ENCODE results near the gene FEM1A.
"Not testable (repeated sequence)": the region's sequence is repeated elsewhere in the genome, so short reads cannot be mapped to it uniquely, and the experiment has no call there.

Gene FEM1A, protein sequence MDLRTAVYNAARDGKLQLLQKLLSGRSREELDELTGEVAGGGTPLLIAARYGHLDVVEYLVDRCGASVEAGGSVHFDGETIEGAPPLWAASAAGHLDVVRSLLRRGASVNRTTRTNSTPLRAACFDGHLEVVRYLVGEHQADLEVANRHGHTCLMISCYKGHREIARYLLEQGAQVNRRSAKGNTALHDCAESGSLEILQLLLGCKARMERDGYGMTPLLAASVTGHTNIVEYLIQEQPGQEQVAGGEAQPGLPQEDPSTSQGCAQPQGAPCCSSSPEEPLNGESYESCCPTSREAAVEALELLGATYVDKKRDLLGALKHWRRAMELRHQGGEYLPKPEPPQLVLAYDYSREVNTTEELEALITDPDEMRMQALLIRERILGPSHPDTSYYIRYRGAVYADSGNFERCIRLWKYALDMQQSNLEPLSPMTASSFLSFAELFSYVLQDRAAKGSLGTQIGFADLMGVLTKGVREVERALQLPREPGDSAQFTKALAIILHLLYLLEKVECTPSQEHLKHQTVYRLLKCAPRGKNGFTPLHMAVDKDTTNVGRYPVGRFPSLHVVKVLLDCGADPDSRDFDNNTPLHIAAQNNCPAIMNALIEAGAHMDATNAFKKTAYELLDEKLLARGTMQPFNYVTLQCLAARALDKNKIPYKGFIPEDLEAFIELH

DNA sequence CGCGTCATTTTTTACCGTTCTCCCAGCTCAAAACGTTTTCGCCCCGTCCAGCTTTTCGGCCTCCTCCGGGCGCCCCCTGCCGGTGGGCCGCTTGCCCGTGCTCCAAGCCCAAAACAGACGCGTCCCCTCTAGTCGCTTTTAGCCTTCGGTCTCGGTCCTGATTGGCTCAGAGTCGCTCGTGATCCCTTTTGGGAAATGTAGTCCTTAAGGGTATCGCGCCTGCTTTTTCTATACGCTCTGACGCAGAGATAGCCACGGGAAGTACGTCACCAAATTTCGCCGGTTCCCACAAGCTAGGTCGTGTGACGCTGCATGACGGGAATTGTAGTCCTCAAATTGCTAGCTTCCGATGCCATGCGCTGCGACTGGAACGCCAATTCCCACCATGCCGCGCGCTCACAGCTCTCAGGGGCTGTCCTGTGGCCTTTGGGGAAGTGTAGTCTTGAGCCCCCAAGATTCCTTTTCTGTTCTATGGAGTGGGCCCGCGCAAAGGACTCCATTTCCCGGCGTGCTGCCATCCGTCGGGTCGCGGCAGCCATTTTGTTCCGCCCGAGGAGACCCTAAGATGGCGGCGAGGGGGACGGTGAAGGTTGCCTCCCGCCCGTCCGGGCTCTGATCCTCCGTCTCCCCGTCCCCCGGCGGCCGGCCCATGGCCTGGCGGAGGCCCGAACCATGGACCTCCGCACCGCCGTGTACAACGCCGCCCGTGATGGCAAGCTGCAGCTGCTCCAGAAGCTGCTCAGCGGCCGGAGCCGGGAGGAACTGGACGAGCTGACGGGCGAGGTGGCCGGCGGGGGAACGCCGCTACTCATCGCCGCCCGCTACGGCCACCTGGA, at the start of gene FEM1A:
Gene FEM1A, plus strand, starts transcription at position 552 of the 836 bp plus-strand sequence. Its CDS starts 121 bp downstream, at position 673.
- peak; percentile 100 for DNase-seq (ENCODE audit: low read depth, low spot score)

DNA sequence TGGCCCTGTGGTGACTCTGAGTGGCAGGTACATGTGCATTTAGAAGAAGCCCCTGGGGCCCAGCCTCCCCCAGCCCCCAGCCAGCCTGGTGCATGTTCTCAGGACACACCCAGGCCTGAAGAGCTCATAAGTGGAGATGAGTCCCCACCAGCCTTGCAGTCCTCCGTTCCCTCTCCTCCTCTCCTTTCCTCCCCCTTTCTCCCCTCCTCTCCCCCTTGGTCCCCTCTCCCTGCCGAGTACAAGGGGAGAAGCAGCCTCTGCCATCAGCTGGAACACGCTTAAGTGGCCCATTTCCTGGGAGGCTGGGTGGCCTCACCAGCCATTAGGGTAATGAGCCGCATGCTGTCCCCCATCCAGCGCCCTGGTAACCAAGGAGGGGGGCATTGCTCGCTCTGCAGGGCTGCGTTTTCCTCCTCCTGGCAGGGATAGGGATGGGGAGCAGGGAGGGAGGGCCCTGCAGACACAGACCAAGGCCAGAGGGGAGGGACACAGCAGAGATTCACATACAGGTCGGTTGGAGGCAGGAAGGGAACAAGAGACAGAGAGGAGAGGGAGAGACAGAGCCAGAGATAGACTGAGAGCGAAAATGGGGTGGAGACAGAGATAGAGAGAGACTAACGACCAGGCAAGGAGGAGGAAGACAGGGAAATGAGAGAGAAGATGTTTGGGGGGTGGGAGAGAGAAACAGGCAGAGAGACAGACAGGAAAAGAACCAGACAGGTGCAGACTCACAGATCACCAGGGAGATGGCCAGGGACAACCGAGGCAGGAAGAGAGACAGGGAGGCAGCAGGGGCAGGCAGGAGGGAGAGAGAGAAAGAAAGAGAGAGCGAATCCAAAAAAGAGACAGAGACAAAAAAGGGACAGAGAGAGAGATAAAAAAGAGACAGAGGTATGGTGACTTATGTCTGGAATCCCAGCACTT, 48.5 kb upstream of the FEM1A start:
- DNase-seq (ENCODE audit: low read depth, low spot score), result no peak

DNA sequence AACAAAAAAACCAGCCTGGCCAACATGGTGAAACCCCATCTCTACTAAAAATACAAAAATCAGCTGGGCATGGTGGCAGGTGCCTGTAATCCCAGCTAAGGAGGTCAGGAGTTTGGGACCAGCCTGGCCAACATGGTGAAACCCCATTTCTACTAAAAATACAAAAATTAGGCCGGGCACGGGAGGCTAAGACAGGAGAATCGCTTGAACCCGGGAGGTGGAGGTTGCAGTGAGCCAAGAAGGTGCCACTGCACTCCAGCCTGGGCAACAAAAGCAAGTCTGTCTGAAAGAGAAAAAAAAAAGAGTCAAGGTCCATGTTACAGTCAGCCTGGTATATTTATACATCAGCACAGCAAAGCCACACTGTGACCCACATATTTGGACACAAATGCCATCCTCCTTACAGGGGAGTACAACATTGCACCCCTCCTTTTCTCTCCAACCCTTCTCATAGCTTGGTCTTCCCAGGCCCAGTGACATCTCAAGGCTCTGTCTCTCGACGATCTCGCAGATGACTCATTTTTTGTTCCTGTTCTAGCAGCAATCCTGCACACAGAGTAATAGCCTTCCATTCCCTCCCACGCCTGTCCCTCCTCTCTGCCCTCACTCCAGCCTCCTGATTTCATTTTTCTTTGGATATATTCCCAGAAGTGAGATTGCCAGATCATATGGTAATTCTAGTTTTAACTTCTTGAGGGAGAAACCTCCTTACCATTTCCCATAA, 46.9 kb upstream of the FEM1A start:
- no peak for DNase-seq (ENCODE audit: low read depth, low spot score)

DNA sequence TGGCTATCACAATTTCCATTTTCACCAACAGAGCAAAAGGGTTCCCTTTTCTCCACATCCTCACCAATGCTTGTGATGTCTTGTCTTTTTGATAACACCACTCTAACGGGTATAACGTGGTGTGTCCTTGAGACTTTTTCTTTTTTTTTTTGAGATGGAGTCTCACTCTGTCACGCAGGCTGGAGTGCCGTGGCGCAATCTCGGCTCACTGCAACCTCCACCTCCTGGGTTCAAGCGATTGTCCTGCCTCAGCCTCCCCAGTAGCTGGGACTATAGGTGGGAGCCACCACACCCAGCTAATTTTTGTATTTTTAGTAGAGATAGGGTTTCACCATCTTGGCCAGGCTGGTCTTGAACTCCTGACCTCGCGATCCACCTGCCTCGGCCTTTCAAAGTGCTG, 46.4 kb upstream of the FEM1A start:
- DNase-seq (ENCODE audit: low read depth, low spot score), result not testable (repeated sequence)

DNA sequence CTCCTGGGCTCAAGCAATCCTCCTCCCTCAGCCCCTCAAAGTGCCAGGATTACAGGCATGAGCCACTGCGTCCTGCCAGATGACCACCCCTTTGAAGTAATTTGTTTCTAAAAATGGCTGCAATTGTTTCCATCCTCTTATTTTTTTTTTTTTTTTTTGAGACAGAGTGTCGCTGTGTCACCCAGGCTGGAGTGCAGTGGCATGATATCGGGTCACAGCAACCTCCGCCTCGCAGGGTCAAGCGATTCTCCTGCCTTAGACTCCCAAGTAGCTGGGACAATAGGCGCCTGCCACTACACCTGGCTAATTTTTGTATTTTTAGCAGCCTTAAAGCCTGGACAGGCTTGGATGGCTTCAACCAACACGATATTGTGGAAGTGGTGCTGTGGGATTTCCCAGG, 45.5 kb upstream of the FEM1A start:
- no peak for DNase-seq (ENCODE audit: low read depth, low spot score)

DNA sequence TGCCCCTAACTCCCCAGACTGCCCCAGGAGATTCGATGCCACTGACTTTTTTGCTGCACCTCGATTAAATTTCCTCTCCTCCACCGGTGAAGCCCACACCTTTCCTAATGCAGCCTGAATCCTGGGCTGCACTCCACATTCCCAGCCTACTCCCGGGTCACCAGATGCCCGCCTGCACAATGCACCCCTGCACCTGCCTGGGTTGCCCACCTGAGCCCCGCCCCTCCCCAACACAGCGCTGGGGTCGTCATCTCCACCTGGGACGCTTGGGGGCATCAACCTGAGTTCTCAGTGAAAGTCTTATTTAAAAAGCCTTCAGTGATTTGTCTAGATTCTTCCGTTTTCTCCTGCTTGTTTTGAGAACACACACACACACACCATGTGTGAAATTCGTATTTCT, 43.3 kb upstream of the FEM1A start:
- no peak for DNase-seq (ENCODE audit: low read depth, low spot score)

DNA sequence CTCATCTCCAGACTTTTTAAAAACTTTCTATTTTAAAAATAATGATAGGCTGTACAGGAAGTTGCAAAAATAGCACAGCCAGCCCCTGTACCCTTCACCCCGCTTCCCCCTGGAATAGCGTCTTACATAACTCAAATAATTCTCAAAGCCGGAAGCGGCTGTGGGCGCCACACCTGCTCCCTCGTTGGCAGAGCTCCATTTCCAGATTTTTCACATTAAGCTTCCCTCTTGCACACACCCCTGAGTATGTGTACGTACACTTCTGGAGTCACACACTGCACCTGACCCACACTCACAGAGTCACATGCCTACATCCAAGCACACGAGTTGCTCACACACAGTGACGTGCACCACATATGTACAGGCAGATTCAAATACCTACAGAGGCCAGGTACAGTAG, 42.9 kb upstream of the FEM1A start:
- no peak for DNase-seq (ENCODE audit: low read depth, low spot score)

DNA sequence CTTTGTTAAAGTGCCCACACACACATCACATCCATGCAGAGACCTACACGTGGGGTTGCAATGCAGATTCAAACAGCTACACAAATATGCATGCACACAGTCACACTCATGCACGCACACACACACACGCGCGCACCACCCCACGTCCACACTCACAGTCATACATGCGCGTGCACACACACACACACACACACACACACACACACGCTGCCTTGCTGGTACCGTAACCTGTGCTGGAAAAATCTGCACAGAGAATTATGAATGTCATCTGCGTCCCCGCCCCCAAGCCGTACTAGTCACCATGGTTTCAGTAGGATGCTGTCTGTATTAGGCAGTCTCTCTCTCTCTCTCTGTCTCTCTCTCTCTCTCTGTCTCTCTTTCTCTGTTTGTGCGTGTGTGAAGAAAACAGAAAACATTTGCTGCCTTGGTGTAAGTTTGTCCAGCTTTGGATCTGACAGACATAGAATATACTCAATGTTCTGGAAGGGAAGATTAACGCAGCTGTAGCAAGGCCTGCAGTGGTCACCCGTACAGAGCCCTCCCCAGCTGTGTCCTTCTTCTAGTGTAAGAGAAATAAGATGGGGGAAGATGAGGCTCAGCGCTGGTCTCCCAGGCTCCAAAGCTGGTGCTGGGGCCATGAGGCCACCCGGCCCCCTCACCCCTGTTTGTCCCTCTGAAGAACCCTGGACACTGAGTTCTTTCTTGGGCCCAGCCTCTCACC, 41.5 kb upstream of the FEM1A start:
- DNase-seq (ENCODE audit: low read depth, low spot score), result no peak

DNA sequence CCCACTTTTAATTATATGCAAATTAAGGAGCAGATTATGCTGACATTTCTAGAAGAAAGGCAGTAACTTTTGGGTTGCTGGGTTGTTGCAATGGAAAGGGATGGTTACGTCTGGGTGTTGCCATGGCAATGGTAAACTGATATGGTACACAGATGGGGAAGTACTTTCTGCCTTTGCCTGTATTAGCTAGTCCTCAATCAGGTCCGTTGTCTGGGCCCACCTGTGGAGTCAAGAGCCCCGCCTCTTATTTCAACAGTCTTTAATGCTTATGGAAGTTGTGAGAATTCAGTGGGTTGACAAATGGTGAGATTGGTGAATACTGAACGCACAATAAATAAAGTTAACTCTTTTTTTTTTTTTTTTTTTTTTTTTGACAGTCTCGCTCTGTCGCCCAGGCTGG, 37.3 kb upstream of the FEM1A start:
- no peak for DNase-seq (ENCODE audit: low read depth, low spot score)

DNA sequence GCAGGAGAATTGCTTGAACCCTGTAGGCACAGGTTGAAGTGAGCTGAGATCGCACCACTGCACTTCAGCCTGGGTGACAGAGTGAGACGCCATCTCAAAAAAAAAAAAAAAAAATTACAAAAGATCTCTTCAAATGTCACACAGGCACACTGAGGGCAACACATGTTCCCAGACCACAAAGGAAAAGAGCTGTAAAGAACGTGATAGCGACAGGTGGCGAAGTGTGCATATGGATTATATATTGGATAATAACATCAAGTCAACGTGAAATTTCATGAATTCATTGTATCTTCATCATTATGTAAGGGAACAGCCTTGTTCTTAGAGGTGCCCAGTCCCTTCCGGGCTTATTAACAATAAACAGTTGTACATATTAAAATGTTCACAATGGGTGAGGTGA, 36.1 kb upstream of the FEM1A start:
- no peak for DNase-seq (ENCODE audit: low read depth, low spot score)

DNA sequence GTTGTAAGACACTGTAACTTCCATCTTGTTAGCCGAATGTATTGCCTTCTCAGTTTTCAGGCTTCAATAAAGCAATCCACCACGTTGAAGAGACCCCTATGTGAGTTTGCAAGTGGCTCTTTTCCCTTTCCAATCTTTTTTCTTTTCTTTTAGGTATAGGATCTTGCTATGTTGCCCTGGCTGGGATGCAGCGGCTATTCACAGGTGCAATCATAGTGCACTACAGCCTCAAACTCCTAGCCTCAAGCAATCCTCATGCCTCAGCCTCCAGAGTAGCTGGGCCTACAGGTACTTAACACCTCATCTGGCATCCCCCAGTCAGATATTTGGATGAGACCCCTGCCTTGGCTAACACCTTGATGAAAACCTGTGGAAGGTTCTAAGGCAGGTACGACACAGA, 33.5 kb upstream of the FEM1A start:
- DNase-seq (ENCODE audit: low read depth, low spot score), result no peak

DNA sequence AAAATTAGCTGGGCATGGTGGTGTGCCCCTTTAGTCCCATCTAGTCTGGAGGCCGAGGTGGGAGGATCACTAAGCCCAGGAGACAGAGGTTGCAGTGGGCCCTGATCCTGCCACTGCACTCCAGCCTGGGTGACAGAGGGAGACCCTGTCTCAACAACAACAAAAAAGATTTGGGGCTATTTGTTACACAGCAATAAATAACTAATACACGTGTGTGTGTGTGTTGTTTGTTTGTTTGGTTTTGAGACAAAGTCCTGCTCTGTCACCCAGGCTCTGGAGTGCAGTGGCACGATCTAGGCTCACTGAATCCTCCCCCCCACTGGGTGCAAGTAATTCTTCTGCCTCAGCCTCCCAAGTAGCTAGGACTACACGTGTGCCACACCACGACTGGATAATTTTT, 32.9 kb upstream of the FEM1A start:
- no peak for DNase-seq (ENCODE audit: low read depth, low spot score)

DNA sequence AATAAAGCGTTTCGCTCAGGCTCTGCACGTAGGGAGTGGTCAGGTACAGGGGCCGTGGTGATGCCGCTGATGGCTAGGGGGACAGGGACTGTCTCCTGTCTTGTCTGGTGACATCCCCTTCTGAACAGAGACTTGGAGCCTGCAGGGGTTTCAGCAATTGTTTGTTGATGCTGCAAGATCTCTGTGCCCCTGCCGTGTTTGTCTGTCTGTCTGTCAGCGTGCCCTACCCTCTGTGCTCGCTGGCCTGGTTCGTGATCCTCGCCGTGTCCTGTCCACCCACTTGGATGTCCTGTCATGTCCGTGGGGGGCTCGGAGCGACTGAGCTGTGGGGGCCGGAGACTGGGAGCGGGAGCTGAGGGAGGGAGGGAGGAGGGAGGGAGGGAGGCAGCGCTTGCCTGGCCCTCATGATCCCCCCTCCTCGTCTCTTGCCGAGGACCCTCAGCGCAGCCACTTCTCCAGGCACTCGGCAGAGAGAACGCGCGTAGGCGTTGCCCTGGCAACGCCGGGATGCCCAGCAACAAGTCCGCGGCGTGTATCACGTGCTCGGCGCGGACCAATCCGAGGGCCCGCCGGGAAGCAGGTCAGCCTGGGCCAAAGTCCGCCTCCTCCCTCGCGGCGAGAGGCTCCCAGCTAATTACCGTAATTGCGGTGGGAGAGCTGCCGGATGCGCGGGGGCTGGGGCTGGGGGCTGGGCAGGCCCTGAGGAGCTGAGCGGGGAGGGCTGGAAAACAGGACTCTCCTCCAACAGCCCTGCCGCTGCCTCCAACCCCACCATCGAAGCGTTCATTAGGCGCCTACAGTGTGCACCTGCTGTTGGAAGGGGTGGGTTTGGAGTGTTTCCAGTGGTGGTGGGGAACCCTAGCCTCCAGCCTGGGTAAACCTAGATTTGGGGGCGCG, 31.9 kb upstream of the FEM1A start:
- no peak for DNase-seq (ENCODE audit: low read depth, low spot score)

DNA sequence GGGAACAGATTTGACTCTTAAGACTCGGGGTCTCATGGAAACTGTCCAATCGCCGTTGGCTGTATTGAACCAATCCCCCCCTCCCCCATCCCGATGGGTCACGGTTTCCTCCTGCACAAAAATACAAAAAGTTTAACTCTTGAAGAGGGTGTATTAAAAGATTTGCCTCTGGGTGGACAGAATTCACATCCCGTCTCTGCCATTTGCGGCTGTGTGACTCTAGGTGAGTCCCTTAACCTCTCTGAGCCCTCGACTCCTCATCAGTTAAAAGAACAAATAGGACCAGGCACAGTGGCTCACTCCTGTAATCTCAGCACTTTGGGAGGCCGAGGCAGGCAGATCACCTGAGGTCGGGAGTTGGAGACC, 31.3 kb upstream of the FEM1A start:
- DNase-seq (ENCODE audit: low read depth, low spot score), result no peak

DNA sequence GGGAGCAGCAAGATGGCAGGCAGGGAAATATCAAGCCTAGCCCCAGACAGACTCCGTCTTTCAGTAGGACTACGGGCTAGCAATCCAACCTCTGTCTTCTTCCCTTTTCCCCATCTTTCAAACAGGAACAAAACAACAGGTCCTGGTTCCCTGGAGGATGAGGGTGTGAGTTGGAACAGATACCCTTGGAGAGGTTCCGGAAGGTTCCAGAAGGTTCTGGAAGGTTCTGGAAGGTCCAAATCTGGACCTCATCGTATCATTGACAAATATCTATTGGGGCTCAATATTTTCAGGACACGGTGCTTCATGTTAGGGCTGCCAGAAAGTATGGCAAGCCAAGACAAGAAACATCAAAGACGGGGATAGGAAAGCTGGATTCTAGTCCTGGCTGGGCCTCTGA, 28.5 kb upstream of the FEM1A start:
- DNase-seq (ENCODE audit: low read depth, low spot score), result no peak

DNA sequence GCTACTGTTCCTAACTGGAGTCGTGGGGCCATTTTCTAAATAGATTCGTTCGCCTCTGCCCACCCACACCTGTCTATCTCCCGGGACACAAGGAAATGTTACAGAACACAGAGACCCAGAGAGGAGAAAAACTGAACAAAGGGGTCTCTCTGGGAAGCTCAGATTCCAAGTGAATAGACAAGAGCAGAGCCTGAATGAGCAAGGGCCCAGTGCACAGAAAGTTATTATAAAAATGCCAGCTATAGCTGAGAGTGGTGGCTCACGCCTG, 27.2 kb upstream of the FEM1A start:
- DNase-seq (ENCODE audit: low read depth, low spot score), result no peak

DNA sequence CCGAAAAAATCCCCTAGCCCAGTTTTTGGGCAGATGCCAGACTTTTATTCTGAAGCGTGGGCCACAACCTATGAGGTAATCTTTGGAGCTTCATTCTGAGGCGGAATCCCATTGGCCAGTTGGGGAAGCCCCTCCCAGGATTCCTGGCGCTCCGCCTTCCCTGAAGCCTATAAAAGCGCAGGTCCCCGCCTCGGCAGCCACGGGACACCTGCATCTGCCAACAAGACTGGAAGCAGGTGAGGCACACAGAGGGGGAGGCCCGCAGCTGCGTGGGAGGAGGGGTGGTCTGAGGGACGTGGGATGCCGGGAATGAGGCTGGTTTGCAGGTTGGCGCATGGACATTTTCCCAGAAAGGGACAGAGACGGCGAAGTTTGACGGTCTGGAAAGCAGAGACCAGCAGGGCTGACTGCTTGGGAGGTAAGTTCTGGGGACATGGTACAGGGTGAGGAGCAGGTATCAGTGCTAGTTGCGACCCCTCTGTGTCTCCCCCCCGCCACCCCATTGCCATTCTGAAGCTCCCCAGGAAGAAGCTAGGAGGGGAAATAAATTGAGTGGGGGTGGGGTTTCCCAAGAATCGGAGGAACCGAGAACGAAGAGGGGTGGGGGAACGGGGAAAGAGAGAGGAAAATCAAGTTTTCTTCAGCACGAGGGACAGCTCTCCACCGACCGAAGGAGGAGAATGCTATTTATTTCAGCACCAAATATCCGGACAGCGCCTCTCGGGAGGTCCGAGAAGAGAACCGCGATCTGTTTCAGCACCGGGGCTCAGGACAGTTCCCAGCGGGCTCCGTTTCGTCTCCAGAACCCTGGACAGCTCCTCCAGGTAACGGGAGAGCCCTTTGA, 22.4 kb upstream of the FEM1A start:
- DNase-seq (ENCODE audit: low read depth, low spot score), result no peak

DNA sequence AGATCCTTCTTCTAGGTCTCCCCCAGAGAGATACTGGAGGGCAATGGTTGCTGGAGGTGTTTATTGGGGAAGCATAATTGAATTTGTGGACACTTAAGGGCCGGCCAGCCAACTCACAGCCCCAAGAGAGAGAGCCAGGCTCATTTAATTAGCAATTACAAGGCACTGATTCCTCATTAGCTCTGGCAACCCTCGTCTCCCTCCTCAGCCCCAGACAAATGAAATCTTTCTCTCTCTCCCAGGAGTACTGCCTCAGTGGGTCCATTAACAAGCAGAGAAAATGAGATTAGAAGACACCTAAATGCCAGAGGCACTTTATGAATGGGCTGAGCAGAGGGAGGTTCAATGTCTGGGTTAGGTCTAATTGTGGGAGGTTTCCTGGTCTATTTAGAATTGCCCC, 19.0 kb upstream of the FEM1A start:
- no peak for DNase-seq (ENCODE audit: low read depth, low spot score)

Data from iPS DF 19.7 (cell line).